ENCODE results near the gene RIC1. TPM values are rescaled to one million over a fixed set of nuclear protein-coding genes. Genes with fewer than 3 reads are reported as not detected.

Gene RIC1
- total RNA-seq, 1 donor from 2014 or later: 20.4 TPM

DNA sequence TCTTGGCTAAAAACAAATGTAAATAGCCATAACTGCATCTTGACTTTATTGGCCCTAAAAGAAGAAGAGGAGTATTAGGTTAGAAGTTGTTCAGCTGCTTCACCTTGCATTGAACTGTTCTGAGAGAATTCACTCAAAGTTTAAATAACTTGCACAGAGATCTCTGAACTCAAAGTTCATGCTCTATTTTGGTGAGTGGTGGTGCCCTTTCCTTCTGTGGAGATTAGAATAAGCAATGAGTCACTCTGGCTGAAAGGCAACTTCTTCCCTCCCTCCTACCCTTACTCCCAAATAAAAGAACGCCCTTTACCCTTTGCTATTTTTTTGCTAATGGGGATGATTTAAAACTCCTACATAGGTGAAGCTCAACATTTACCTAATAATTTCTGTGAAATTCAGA, 155.1 kb downstream of the RIC1 start:
- peaks cover 44% of the 10 kb centered on the region for H3K36me3 Mint-ChIP-seq (ENCODE audit: low read depth, unreplicated experiment)
- no peaks in the 10 kb centered on the region for H3K4me1 Mint-ChIP-seq (ENCODE audit: unreplicated experiment)
- no peak for DNase-seq (ENCODE audit: low spot score)
- H3K4me3 Mint-ChIP-seq (ENCODE audit: unreplicated experiment): no peak overlapping the region
- TF ChIP-seq, protein P1, sequence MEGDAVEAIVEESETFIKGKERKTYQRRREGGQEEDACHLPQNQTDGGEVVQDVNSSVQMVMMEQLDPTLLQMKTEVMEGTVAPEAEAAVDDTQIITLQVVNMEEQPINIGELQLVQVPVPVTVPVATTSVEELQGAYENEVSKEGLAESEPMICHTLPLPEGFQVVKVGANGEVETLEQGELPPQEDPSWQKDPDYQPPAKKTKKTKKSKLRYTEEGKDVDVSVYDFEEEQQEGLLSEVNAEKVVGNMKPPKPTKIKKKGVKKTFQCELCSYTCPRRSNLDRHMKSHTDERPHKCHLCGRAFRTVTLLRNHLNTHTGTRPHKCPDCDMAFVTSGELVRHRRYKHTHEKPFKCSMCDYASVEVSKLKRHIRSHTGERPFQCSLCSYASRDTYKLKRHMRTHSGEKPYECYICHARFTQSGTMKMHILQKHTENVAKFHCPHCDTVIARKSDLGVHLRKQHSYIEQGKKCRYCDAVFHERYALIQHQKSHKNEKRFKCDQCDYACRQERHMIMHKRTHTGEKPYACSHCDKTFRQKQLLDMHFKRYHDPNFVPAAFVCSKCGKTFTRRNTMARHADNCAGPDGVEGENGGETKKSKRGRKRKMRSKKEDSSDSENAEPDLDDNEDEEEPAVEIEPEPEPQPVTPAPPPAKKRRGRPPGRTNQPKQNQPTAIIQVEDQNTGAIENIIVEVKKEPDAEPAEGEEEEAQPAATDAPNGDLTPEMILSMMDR (IDR thresholded peaks at IDR 0.05; ENCODE audit: unreplicated experiment): no peak
- H3K9me3 Mint-ChIP-seq (ENCODE audit: unreplicated experiment): no peaks in the 10 kb centered on the region
- no peak overlapping the region for H3K27ac Mint-ChIP-seq (ENCODE audit: unreplicated experiment)
- peaks cover under 1% of the 10 kb centered on the region for H3K27me3 Mint-ChIP-seq (ENCODE audit: unreplicated experiment)

DNA sequence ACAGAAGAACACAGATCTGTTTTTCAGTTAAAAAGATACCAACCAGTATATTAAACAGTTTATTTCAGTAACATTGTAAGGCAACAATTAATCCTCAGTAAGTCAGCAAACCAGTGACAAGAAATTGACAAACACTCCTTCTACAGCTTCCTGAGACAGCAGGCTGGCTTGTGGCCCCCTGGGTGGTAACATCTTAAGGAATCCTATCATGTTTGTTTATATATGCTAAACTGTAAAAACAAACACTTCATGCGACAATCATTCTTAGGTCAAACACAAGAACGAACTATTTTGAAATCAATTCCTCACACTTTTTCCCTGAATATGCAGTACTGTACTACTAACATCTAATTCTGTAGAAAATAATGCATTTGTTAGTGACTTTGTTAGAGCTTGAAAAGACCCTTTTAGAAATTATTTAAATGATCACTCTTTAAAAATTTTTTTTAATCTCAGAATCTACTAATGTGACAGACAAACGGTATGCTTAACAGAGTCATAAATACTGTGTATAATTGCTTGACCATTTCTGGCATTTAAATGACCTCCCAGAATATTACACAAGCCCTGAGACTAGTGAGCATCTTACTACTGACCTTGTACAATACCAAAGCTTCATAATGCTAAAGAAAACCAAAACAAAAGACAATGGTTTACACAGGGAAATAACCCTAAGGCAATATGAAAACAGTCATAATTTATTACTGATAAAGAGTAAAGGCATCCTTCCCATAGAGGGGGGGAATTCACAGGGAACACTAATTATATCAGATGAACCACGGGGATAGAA, 155.8 kb downstream of the RIC1 start:
- H3K4me1 Mint-ChIP-seq (ENCODE audit: unreplicated experiment): no peaks in the 10 kb centered on the region
- no peak overlapping the region for H3K27ac Mint-ChIP-seq (ENCODE audit: unreplicated experiment)

DNA sequence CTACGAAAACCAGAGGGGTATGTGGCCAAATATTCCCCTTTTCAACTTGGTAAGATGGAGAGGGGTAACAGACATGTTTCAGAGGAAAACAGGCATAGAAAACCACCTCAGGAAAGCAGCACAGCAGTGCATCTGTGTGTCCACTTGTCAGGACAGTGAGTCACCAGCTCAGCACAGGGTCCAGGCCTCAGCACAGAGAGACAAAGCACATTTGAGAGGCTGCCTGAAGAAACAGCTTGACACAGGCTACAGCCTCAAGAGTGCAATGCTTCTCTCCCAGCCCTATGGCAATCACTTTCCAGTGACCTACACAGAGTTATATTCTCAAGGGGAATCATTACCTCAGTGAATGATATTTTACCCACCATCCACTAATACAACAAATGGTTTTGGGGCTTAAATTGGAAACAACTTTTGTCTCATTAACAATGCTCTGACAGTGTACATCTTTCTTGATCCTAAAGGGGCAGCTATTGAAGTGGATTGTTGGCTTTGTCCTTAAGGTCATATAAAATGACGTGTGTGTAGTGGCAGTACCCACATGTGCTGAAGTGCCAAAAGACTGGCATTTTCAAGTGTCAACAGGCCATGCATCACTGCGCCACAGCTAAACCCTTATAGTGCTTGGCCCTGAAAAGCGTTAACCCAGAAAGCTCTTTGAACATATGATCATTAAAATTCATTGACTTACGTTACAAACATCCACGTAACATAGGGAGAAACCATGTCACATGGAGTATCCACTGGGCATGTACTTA, 157.6 kb downstream of the RIC1 start:
- H3K36me3 Mint-ChIP-seq (ENCODE audit: low read depth, unreplicated experiment): peaks cover 33% of the 10 kb centered on the region
- no peak overlapping the region for H3K4me3 Mint-ChIP-seq (ENCODE audit: unreplicated experiment)
- no peak overlapping the region for H3K27ac Mint-ChIP-seq (ENCODE audit: unreplicated experiment)
- H3K4me1 Mint-ChIP-seq (ENCODE audit: unreplicated experiment): peaks cover 13% of the 10 kb centered on the region
- DNase-seq (ENCODE audit: low spot score): no peak
- H3K9me3 Mint-ChIP-seq (ENCODE audit: unreplicated experiment): no peaks in the 10 kb centered on the region
- TF ChIP-seq, protein P1 (IDR thresholded peaks at IDR 0.05; ENCODE audit: unreplicated experiment): no peak
- no peaks in the 10 kb centered on the region for H3K27me3 Mint-ChIP-seq (ENCODE audit: unreplicated experiment)

More for the DNA sequence above, 155.8 kb downstream of the RIC1 start:
- no peaks in the 10 kb centered on the region for H3K27me3 Mint-ChIP-seq (ENCODE audit: unreplicated experiment)
- no peaks in the 10 kb centered on the region for H3K9me3 Mint-ChIP-seq (ENCODE audit: unreplicated experiment)
- no peak overlapping the region for H3K4me3 Mint-ChIP-seq (ENCODE audit: unreplicated experiment)
- DNase-seq (ENCODE audit: low spot score): no peak
- peaks cover 41% of the 10 kb centered on the region for H3K36me3 Mint-ChIP-seq (ENCODE audit: low read depth, unreplicated experiment)
- TF ChIP-seq, protein P1 (IDR thresholded peaks at IDR 0.05; ENCODE audit: unreplicated experiment): no peak

GRCh38 chr9:5787220-5787619, 158.3 kb downstream of the RIC1 start:
- H3K27me3 Mint-ChIP-seq (ENCODE audit: unreplicated experiment): no peaks in the 10 kb centered on the region
- H3K4me3 Mint-ChIP-seq (ENCODE audit: unreplicated experiment): no peak overlapping the region
- peaks cover 13% of the 10 kb centered on the region for H3K4me1 Mint-ChIP-seq (ENCODE audit: unreplicated experiment)
- peaks cover 31% of the 10 kb centered on the region for H3K36me3 Mint-ChIP-seq (ENCODE audit: low read depth, unreplicated experiment)
- H3K9me3 Mint-ChIP-seq (ENCODE audit: unreplicated experiment): no peaks in the 10 kb centered on the region
- no peak overlapping the region for H3K27ac Mint-ChIP-seq (ENCODE audit: unreplicated experiment)
- no peak for DNase-seq (ENCODE audit: low spot score)
- TF ChIP-seq, protein P1 (IDR thresholded peaks at IDR 0.05; ENCODE audit: unreplicated experiment): no peak

Data from endothelial cell (in vitro differentiated cells).